Chondrocyte (in vitro differentiated cells): ENCODE data around the gene JPT2. TPM values are rescaled to one million over a fixed set of nuclear protein-coding genes. Genes with fewer than 3 reads are reported as not detected.

ENCODE experiments used
- DNase-seq: peaks from one replicate; pipeline ENCODE4 v3.0.0; 2021; ENCODE audit warnings: mixed read lengths, low spot score
- H3K27ac Mint-ChIP-seq: one replicate; pipeline ENCODE4 v1.8.0; 2021; ENCODE audit warnings: mild to moderate bottlenecking, moderate library complexity, mixed read lengths; ENCODE audit not compliant: unreplicated experiment
- H3K27me3 Mint-ChIP-seq: 2 replicates; pipeline ENCODE4 v1.8.0; 2021; ENCODE audit warnings: low read depth, mixed read lengths
- H3K36me3 Mint-ChIP-seq: 2 replicates; pipeline ENCODE4 v1.8.0; 2021; ENCODE audit warnings: low read depth, mixed read lengths
- H3K4me1 Mint-ChIP-seq: 2 replicates; pipeline ENCODE4 v1.8.0; 2021; ENCODE audit warnings: low read depth, mild to moderate bottlenecking, mixed read lengths
- H3K4me3 Mint-ChIP-seq: one replicate; pipeline ENCODE4 v1.8.0; 2021; ENCODE audit warnings: mild to moderate bottlenecking, moderate library complexity, mixed read lengths; ENCODE audit not compliant: unreplicated experiment
- H3K9me3 Mint-ChIP-seq: 2 replicates; pipeline ENCODE4 v1.8.0; 2021; ENCODE audit warnings: low read depth, mixed read lengths
- total RNA-seq: library from RNA; stranded (reverse); gene quantifications from 3 replicates; pipeline ENCODE4 v1.2.1, GENCODE V29; 2021
- TF ChIP-seq, protein P1 (sequence below): fragments of 200-600 bp; sonication (generic); IDR thresholded peaks from 2 replicates; pipeline ENCODE4 v1.5.0; 2021; ENCODE audit warnings: antibody characterized with exemption, mild to moderate bottlenecking, moderate library complexity

Gene JPT2
- total RNA-seq, 1 donor from 2014 or later: 63.0 TPM

DNA sequence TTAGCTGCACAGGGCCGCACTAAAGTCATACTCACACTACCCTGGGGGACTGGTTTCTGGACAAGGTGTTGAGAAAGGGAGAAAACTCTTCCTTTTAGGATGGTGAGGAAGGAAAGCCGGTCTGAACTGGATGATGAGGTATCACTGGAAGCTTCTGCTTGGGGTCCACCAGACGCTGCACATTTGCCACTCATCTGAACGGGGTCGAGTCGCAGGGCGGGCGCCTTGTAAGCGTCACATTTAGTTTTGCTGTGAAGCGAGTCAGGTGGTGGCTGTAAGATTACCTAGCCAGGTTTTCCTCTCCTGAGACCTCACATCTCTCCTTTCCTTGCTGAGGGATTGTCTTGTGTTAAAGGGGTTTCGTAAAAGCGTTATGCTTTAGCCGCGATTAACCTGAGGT is 2.3 kb downstream of the JPT2 start:
- Mint-ChIP-seq H3K4me3 (peak overlapping the region; percentile 33), H3K27me3 (no peaks in the 10 kb centered on the region), H3K36me3 (peaks cover 2% of the 10 kb centered on the region), H3K9me3 (no peaks in the 10 kb centered on the region), H3K27ac (peak overlapping the region; percentile 66), H3K4me1 (peaks cover 28% of the 10 kb centered on the region)
- TF ChIP-seq, protein P1, sequence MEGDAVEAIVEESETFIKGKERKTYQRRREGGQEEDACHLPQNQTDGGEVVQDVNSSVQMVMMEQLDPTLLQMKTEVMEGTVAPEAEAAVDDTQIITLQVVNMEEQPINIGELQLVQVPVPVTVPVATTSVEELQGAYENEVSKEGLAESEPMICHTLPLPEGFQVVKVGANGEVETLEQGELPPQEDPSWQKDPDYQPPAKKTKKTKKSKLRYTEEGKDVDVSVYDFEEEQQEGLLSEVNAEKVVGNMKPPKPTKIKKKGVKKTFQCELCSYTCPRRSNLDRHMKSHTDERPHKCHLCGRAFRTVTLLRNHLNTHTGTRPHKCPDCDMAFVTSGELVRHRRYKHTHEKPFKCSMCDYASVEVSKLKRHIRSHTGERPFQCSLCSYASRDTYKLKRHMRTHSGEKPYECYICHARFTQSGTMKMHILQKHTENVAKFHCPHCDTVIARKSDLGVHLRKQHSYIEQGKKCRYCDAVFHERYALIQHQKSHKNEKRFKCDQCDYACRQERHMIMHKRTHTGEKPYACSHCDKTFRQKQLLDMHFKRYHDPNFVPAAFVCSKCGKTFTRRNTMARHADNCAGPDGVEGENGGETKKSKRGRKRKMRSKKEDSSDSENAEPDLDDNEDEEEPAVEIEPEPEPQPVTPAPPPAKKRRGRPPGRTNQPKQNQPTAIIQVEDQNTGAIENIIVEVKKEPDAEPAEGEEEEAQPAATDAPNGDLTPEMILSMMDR: no peak
- DNase-seq: no peak

DNA sequence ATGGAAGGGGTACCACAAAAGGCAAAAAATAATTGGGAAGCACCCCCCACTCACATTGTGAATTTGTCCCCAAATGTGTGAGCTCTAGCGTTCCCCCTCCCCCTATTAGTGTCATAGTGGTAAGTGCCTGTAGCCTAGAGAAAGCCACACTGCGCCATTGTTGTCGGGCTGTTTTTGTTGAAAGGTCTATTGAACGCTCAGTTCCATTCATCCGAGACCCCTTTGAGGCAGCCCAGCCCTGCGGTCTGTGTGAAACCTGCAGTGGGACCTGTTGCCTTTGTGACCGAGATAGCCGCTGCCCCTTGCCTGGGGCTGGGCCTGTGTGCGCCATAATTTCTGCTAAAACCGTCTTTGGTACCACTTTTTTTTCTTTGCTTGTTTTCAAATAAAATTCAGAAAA is 3.0 kb downstream of the JPT2 start:
- TF ChIP-seq, protein P1: no peak
- Mint-ChIP-seq H3K36me3 (no peaks in the 10 kb centered on the region), H3K9me3 (no peaks in the 10 kb centered on the region), H3K27me3 (no peaks in the 10 kb centered on the region), H3K27ac (no peak overlapping the region), H3K4me1 (peaks cover 25% of the 10 kb centered on the region), H3K4me3 (no peak overlapping the region)
- no peak for DNase-seq

DNA sequence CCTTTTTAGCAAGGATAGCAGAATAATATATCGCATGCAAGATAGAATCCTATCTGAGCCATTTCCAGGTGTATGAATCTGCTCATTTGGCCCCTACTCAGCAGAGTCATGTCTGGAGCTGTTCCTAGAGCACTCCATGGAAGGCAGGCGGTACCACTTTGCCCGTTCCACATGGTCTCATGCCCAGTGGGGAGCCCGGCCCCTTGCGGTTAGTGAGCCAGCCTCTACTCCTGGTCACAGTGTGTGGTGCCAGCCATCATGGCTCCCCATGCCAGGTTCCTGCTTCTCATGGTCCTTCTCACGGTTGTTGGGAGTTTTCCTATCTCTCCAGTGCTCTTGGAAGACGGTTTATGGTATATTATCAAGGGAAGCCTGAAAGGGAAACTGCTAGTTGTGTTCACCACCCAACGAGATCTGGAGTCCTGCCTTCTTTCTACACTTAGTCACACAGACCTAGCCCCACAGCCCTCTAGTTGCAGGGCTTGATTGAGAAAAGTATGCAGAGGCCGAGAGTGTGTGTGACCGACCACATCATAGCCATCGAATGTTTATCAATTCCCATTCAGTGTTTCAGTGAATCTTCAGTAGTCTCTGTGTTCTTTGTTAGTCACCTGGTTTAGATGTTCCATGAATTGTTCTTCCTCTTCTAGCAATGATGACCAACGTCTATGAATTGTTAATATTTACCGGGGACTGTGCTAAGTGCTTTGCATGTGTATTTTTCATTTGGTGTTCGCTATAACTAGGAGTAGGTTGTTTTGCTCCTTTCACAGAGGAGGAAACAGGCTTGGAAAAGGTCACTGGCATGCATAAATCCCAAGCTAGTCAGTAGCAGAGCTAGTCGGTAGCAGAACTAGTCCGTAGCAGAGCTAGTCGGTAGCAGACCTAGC is 9.6 kb downstream of the JPT2 start:
- Mint-ChIP-seq H3K9me3 (no peaks in the 10 kb centered on the region), H3K4me1 (peaks cover 46% of the 10 kb centered on the region), H3K27me3 (no peaks in the 10 kb centered on the region), H3K27ac (peak overlapping the region; percentile 20), H3K36me3 (peaks cover 4% of the 10 kb centered on the region), H3K4me3 (no peak overlapping the region)
- TF ChIP-seq, protein P1: no peak
- DNase-seq: no peak

DNA sequence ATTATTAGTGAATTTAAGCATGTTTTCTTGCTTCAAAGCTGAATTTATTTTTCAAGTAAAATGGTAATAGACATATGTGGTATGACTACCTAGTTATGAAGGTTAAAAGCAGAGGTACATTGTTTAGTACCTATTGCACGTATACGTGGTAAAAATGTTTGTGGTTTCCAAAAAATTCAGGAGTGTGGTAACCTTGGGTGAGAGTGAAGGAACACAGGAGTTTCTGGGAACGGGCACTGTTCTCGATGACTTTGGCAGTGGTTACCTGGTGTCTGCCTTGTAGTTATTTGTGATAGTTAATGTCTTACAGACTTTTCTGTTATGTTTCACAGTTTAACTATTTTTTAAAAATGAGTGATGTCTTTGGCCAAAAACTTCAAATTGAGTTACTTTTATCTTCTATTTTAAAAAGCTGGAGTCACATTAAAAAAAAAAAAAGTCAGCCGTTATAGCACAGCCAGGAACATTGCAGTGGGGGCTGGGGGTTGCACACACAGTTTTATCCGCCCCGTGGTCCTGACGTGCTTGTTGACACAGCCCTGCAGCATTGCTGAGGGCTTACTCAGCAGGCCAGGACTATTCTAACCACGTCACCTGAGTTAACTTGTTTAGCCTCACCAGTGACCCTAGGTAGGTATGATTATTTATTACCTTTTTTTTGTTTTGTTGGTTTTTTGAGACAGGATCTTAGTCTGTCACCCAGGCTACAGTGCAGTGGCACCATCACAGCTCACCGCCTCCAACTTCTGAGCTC is 10.9 kb downstream of the JPT2 start:
- Mint-ChIP-seq H3K27ac (peak overlapping the region; percentile 90), H3K4me1 (peaks cover 46% of the 10 kb centered on the region), H3K36me3 (peaks cover 13% of the 10 kb centered on the region), H3K9me3 (no peaks in the 10 kb centered on the region), H3K4me3 (no peak overlapping the region), H3K27me3 (no peaks in the 10 kb centered on the region)
- no peak for DNase-seq
- TF ChIP-seq, protein P1: no peak

DNA sequence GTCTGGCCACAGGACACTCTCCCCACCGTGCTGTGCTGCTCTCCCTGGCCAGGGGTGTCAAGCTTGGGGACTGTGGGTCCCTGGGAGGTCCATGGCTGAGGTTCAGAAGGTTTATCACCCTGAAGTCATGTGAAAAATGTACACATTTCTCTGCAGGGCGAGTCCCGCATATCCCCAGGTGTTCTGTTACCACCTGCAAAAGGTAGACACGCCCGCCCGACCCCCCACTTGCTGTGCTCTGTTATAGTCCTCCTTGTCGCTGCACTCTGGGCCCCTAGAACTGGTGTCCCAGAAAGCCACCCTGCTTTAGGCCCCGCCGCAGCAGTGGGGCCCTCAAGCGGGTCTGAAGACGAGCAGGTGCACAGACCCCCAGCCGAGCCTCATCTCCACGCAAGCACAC is 11.8 kb downstream of the JPT2 start:
- TF ChIP-seq, protein P1: no peak
- H3K27me3 Mint-ChIP-seq: no peaks in the 10 kb centered on the region
- H3K4me3 Mint-ChIP-seq: no peak overlapping the region
- H3K36me3 Mint-ChIP-seq: peaks cover 18% of the 10 kb centered on the region
- H3K9me3 Mint-ChIP-seq: no peaks in the 10 kb centered on the region
- peak overlapping the region; percentile 90 for H3K27ac Mint-ChIP-seq
- DNase-seq: no peak
- H3K4me1 Mint-ChIP-seq: peaks cover 46% of the 10 kb centered on the region
